Liver (tissue), 9 donors: ENCODE results near the gene BTRC. TPM values are rescaled to one million over a fixed set of nuclear protein-coding genes. Genes with fewer than 3 reads are reported as not detected.

Experiments
- DNase-seq: peaks from one replicate; pipeline ENCODE4 v3.0.0-alpha.2; 2017; ENCODE audit warnings: low spot score
- H3K27ac ChIP-seq, 2 donors: one replicate each; pipeline ENCODE4 v1.7.0; 2013; ENCODE audit warnings: inconsistent platforms in 2 of 2, low read length in 2 of 2, control low read depth in 1 of 2, low read depth in 1 of 2, mild to moderate bottlenecking in 1 of 2
- H3K27me3 ChIP-seq, 4 donors: one replicate each; pipeline versions ENCODE4 v1.6.1 to v1.7.0; 2013; ENCODE audit warnings: low read length in 3 of 4, inconsistent platforms in 1 of 4, mild to moderate bottlenecking in 1 of 4, moderate library complexity in 1 of 4; ENCODE audit not compliant: control insufficient read depth in 4 of 4, insufficient read depth in 4 of 4
- H3K36me3 ChIP-seq, 4 donors: one replicate each; pipeline versions ENCODE4 v1.6.1 to v1.7.0; 2013; ENCODE audit warnings: low read length in 3 of 4, mild to moderate bottlenecking in 3 of 4, low read depth in 1 of 4, moderate library complexity in 1 of 4; ENCODE audit not compliant: control insufficient read depth in 4 of 4, insufficient read depth in 3 of 4
- H3K4me1 ChIP-seq, 4 donors: one replicate each; pipeline versions ENCODE4 v1.6.1 to v1.7.0; 2013; ENCODE audit warnings: low read length in 3 of 4, mild to moderate bottlenecking in 3 of 4, moderate library complexity in 1 of 4; ENCODE audit not compliant: control insufficient read depth in 4 of 4, insufficient read depth in 4 of 4
- H3K4me3 ChIP-seq, 3 donors: one replicate each; pipeline versions ENCODE4 v1.6.1 to v1.7.0; 2013; ENCODE audit warnings: low read length in 3 of 3, control low read depth in 1 of 3, low read depth in 1 of 3, mild to moderate bottlenecking in 1 of 3
- H3K9ac ChIP-seq, 2 donors: one replicate each; pipeline ENCODE4 v1.7.0; 2013; ENCODE audit warnings: low read length in 2 of 2, mild to moderate bottlenecking in 2 of 2, moderate library complexity in 2 of 2, control low read depth in 1 of 2, low read depth in 1 of 2
- H3K9me3 ChIP-seq, 4 donors: one replicate each; pipeline versions ENCODE4 v1.6.1 to v1.7.0; 2013; ENCODE audit warnings: low read length in 3 of 4; ENCODE audit not compliant: control insufficient read depth in 4 of 4
- EGR1 ChIP-seq, 2 donors: IDR thresholded peaks; 2 replicates each; pipeline ENCODE4 v1.6.1; 2016 to 2018; ENCODE audit warnings: antibody characterized with exemption in 2 of 2, low read depth in 2 of 2
- FOXA1 ChIP-seq: IDR thresholded peaks from 2 replicates; pipeline ENCODE4 v1.6.1; 2016; ENCODE audit warnings: antibody characterized with exemption
- FOXA2 ChIP-seq: IDR thresholded peaks from 2 replicates; pipeline ENCODE4 v1.6.1; 2016; ENCODE audit warnings: antibody characterized with exemption
- GABPA ChIP-seq, 2 donors: IDR thresholded peaks in 1 of 2; conservative IDR thresholded peaks in 1 of 2; 2 replicates each; pipeline ENCODE4 v1.6.1; 2016; ENCODE audit warnings: antibody characterized with exemption in 2 of 2, mild to moderate bottlenecking in 1 of 2, moderate library complexity in 1 of 2
- HNF4A ChIP-seq, 2 donors: conservative IDR thresholded peaks; 2 replicates each; pipeline ENCODE4 v1.6.1; 2016; ENCODE audit warnings: antibody characterized with exemption in 2 of 2, mild to moderate bottlenecking in 2 of 2
- HNF4G ChIP-seq: IDR thresholded peaks from 2 replicates; pipeline ENCODE4 v1.6.1; 2016; ENCODE audit warnings: antibody characterized with exemption
- JUND ChIP-seq, 2 donors: IDR thresholded peaks; 2 replicates each; pipeline ENCODE4 v1.6.1; 2016; ENCODE audit warnings: antibody characterized with exemption in 2 of 2
- NR2F2 ChIP-seq: IDR thresholded peaks from 2 replicates; pipeline ENCODE4 v1.6.1; 2016; ENCODE audit warnings: antibody characterized with exemption
- RAD21 ChIP-seq, 2 donors: IDR thresholded peaks; 2 replicates each; pipeline ENCODE4 v1.6.1; 2016; ENCODE audit warnings: antibody characterized with exemption in 2 of 2, mild to moderate bottlenecking in 2 of 2
- RXRA ChIP-seq, 2 donors: IDR thresholded peaks; 2 replicates each; pipeline ENCODE4 v1.6.1; 2017 to 2018; ENCODE audit warnings: antibody characterized with exemption in 2 of 2, mild to moderate bottlenecking in 1 of 2
- SP1 ChIP-seq: IDR thresholded peaks from 2 replicates; pipeline ENCODE4 v1.6.1; 2018; ENCODE audit warnings: antibody characterized with exemption, mild to moderate bottlenecking
- TAF1 ChIP-seq: conservative IDR thresholded peaks from 2 replicates; pipeline ENCODE4 v1.6.1; 2016; ENCODE audit warnings: antibody characterized with exemption, mild to moderate bottlenecking
- YY1 ChIP-seq: IDR thresholded peaks from 2 replicates; pipeline ENCODE4 v1.6.1; 2016; ENCODE audit warnings: antibody characterized with exemption, mild to moderate bottlenecking
- WGBS: extraction: QIAGEN DNeasy Blood & Tissue Kit; methylation state at CpG from one replicate; pipeline ENCODE4 v1.1.7; 2013; 5-methylcytosine and 5-hydroxymethylcytosine counted together
- polyA plus RNA-seq, 2 donors: library from polyadenylated mRNA; stranded (reverse) in 1 of 2; unstranded in 1 of 2; fragments of 200-250 nt in 1 of 2; fragments of >200 nt in 1 of 2; fragmentation: Nextera tagmentation in 1 of 2; extraction: Ambion mirVana in 1 of 2; gene quantifications; one replicate each; pipeline versions ENCODE4 v1.2.1 to v1.2.3, GENCODE V29; 2013 to 2015
- total RNA-seq, 2 donors: library from RNA; depleted of rRNA; stranded (reverse); fragments of >200 nt; gene quantifications; one replicate each; pipeline ENCODE4 v1.2.3, GENCODE V29; 2014
- TF ChIP-seq, protein P1 (sequence below): IDR thresholded peaks from 2 replicates; pipeline ENCODE4 v1.6.1; 2016; ENCODE audit warnings: antibody characterized with exemption
- TF ChIP-seq, protein P2 (sequence below): IDR thresholded peaks from 2 replicates; pipeline ENCODE4 v1.6.1; 2016; ENCODE audit warnings: antibody characterized with exemption
- TF ChIP-seq, protein P3 (sequence below): IDR thresholded peaks from 2 replicates; pipeline ENCODE4 v1.6.1; 2016; ENCODE audit warnings: antibody characterized with exemption, mild to moderate bottlenecking
- TF ChIP-seq, protein P4 (sequence below): fragments of 150-350 bp; IDR thresholded peaks from 2 replicates; pipeline ENCODE4 v1.5.1; 2017; ENCODE audit warnings: improper control_type of control experiment, low read depth, low read length; ENCODE audit not compliant: missing input control
- TF ChIP-seq, protein P5 (sequence below): IDR thresholded peaks from 2 replicates; pipeline ENCODE4 v1.6.1; 2016; ENCODE audit warnings: antibody characterized with exemption
- donor health status: healthy.
- donor health status: healthy.
- donor health status: healthy.
- donor health status: healthy.
- donor health status: healthy.

Gene BTRC
- total and polyA plus RNA-seq, 4 donors: 2.7 to 28.2 (median 5.9) TPM

DNA sequence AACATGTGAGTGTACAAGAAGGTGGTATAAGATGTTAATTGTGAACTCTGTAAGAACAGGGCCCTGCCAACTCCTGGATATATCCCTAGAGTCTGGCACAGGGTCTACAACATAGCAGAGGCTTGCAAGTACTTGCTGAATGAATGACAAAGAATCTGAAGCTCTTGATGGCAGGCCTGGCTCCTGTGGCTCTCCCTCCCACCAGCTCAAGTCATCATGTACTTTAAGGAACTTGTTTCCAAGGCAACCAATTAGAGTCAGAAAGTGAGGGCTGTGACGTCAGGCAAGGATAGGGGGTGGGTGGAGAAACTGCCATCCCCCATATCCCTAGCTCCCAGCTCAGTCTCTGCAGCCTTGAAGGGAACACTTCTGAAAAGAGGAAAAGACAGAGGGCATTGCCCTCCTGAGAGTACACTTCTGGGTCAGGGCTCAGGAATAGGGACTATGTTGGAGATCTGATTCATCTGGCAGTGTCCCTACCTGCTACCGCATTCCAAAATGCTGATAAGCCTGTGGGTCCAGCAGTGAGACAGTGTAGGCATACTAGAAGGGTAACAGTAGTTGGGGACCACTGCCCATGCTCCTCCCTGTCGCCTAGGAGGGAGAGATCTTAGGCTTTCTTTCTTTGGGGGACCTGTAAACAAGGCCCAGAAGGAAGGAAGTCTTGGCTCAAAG, 34.6 kb upstream of the BTRC start:
- no peak overlapping the region for H3K9ac ChIP-seq
- H3K27me3 ChIP-seq: no peaks in the 10 kb centered on the region
- H3K4me3 ChIP-seq: no peak overlapping the region
- H3K9me3 ChIP-seq: no peaks in the 10 kb centered on the region
- 79% methylated on average over 3 of the region's 3 CpGs for WGBS
- no peaks in the 10 kb centered on the region for H3K36me3 ChIP-seq
- TF ChIP-seq, protein P1, sequence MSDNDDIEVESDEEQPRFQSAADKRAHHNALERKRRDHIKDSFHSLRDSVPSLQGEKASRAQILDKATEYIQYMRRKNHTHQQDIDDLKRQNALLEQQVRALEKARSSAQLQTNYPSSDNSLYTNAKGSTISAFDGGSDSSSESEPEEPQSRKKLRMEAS: no peak
- no peak for TF ChIP-seq HNF4A (conservative IDR thresholded peaks at IDR 0.05)
- no peak for TF ChIP-seq RXRA (IDR thresholded peaks at IDR 0.05)
- TF ChIP-seq, protein P2, sequence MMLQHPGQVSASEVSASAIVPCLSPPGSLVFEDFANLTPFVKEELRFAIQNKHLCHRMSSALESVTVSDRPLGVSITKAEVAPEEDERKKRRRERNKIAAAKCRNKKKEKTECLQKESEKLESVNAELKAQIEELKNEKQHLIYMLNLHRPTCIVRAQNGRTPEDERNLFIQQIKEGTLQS: no peak
- TF ChIP-seq, protein P3, sequence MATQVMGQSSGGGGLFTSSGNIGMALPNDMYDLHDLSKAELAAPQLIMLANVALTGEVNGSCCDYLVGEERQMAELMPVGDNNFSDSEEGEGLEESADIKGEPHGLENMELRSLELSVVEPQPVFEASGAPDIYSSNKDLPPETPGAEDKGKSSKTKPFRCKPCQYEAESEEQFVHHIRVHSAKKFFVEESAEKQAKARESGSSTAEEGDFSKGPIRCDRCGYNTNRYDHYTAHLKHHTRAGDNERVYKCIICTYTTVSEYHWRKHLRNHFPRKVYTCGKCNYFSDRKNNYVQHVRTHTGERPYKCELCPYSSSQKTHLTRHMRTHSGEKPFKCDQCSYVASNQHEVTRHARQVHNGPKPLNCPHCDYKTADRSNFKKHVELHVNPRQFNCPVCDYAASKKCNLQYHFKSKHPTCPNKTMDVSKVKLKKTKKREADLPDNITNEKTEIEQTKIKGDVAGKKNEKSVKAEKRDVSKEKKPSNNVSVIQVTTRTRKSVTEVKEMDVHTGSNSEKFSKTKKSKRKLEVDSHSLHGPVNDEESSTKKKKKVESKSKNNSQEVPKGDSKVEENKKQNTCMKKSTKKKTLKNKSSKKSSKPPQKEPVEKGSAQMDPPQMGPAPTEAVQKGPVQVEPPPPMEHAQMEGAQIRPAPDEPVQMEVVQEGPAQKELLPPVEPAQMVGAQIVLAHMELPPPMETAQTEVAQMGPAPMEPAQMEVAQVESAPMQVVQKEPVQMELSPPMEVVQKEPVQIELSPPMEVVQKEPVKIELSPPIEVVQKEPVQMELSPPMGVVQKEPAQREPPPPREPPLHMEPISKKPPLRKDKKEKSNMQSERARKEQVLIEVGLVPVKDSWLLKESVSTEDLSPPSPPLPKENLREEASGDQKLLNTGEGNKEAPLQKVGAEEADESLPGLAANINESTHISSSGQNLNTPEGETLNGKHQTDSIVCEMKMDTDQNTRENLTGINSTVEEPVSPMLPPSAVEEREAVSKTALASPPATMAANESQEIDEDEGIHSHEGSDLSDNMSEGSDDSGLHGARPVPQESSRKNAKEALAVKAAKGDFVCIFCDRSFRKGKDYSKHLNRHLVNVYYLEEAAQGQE: no peak
- TF ChIP-seq RAD21 (IDR thresholded peaks at IDR 0.05): no peak
- no peak for TF ChIP-seq FOXA1
- TF ChIP-seq, protein P4, sequence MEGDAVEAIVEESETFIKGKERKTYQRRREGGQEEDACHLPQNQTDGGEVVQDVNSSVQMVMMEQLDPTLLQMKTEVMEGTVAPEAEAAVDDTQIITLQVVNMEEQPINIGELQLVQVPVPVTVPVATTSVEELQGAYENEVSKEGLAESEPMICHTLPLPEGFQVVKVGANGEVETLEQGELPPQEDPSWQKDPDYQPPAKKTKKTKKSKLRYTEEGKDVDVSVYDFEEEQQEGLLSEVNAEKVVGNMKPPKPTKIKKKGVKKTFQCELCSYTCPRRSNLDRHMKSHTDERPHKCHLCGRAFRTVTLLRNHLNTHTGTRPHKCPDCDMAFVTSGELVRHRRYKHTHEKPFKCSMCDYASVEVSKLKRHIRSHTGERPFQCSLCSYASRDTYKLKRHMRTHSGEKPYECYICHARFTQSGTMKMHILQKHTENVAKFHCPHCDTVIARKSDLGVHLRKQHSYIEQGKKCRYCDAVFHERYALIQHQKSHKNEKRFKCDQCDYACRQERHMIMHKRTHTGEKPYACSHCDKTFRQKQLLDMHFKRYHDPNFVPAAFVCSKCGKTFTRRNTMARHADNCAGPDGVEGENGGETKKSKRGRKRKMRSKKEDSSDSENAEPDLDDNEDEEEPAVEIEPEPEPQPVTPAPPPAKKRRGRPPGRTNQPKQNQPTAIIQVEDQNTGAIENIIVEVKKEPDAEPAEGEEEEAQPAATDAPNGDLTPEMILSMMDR: no peak
- TF ChIP-seq TAF1: no peak
- TF ChIP-seq SP1: no peak
- no peak for TF ChIP-seq NR2F2
- no peak for TF ChIP-seq HNF4G
- no peak for TF ChIP-seq YY1
- no peak for TF ChIP-seq EGR1 (IDR thresholded peaks at IDR 0.05; ENCODE audit: low read depth in 2 of 2)
- TF ChIP-seq FOXA2: no peak
- TF ChIP-seq GABPA (IDR thresholded peaks at IDR 0.05 in 1 of 2, conservative IDR thresholded peaks at IDR 0.05 in 1 of 2): no peak
- no peak for TF ChIP-seq JUND (IDR thresholded peaks at IDR 0.05)
- DNase-seq: no peak
- H3K4me1 ChIP-seq: no peaks in the 10 kb centered on the region
- no peak overlapping the region for H3K27ac ChIP-seq

DNA sequence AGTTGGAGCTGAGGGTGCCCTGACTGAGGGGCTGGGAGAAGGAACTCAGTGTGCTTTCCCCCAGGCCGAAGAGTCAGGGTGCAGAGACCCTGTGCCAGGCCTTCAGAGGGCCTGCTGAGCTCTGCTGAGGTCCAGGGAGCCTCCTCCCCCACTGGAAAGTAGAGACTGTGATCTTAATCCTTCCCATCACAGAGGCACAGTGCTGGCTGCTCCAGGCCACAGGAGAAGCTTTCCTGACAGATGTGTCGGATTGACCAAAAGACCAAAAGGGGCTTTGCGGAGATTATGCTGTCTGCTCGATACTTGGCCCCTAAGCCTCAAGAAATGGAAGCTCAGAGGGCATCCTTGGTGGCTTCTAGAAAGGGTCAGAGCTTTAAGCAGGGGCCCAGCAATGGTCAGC, 32.9 kb upstream of the BTRC start:
- H3K9me3 ChIP-seq: no peaks in the 10 kb centered on the region
- 84% methylated on average over 4 of the region's 4 CpGs for WGBS
- H3K9ac ChIP-seq: no peak overlapping the region
- H3K4me3 ChIP-seq: no peak overlapping the region
- H3K36me3 ChIP-seq: no peaks in the 10 kb centered on the region
- H3K27ac ChIP-seq: no peak overlapping the region
- H3K4me1 ChIP-seq: no peaks in the 10 kb centered on the region
- DNase-seq: no peak
- H3K27me3 ChIP-seq: peaks cover 0 to 3% (median 0%) of the 10 kb centered on the region in 4 donors
- no peak for TF ChIP-seq EGR1 (IDR thresholded peaks at IDR 0.05; ENCODE audit: low read depth in 2 of 2)
- TF ChIP-seq, protein P1: no peak
- TF ChIP-seq HNF4G: no peak
- no peak for TF ChIP-seq GABPA (IDR thresholded peaks at IDR 0.05 in 1 of 2, conservative IDR thresholded peaks at IDR 0.05 in 1 of 2)
- no peak for TF ChIP-seq NR2F2
- TF ChIP-seq SP1: no peak
- no peak for TF ChIP-seq FOXA2
- no peak for TF ChIP-seq YY1
- TF ChIP-seq RXRA (IDR thresholded peaks at IDR 0.05): no peak
- no peak for TF ChIP-seq FOXA1
- TF ChIP-seq, protein P5, sequence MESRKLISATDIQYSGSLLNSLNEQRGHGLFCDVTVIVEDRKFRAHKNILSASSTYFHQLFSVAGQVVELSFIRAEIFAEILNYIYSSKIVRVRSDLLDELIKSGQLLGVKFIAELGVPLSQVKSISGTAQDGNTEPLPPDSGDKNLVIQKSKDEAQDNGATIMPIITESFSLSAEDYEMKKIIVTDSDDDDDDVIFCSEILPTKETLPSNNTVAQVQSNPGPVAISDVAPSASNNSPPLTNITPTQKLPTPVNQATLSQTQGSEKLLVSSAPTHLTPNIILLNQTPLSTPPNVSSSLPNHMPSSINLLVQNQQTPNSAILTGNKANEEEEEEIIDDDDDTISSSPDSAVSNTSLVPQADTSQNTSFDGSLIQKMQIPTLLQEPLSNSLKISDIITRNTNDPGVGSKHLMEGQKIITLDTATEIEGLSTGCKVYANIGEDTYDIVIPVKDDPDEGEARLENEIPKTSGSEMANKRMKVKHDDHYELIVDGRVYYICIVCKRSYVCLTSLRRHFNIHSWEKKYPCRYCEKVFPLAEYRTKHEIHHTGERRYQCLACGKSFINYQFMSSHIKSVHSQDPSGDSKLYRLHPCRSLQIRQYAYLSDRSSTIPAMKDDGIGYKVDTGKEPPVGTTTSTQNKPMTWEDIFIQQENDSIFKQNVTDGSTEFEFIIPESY: no peak
- TF ChIP-seq, protein P2: no peak
